ENCODE data around the gene LLGL2. TPM values are rescaled to one million over a fixed set of nuclear protein-coding genes. Genes with fewer than 3 reads are reported as not detected.
"Not testable (repeated sequence)": the region's sequence is repeated elsewhere in the genome, so short reads cannot be mapped to it uniquely, and the experiment has no call there.

The LLGL2 gene
- total RNA-seq, 1 donor from 2014 or later, result 111 TPM

DNA sequence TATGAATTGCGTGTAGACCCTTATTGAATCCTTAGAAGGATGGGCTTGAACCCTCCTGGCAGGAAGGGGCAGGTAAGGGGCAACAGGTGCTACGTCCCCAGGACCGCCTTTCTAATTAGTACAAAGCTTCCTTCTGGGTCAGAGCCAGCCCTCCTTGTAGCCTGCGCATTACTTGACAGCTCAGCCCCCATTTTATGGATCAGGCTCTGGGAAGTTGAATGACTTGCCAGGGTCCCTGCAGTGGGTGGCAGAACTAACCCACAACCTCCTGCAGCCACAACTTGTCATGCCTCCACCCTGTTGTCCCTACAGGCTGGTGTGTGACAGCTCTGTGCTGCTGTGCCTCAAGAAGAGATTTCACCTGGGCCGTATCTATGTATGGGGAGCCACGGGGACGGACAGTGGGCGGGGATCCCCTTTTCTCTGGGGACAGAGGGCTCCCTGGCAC lies 64.8 kb downstream of the LLGL2 start:
- ATAC-seq, result no peak
- Histone ChIP-seq H3K9me3 (no peaks in the 10 kb centered on the region), H3K4me3 (peak overlapping the region; percentile 84), H3K27ac (no peak overlapping the region), H3K27me3 (ENCODE audit: low read depth) (no peaks in the 10 kb centered on the region), H3K4me1 (peaks cover 20% of the 10 kb centered on the region), H3K36me3 (peaks cover 6% of the 10 kb centered on the region)
- intact Hi-C loops (cut with DNase I), result no loop called here
- TF ChIP-seq, protein P1, sequence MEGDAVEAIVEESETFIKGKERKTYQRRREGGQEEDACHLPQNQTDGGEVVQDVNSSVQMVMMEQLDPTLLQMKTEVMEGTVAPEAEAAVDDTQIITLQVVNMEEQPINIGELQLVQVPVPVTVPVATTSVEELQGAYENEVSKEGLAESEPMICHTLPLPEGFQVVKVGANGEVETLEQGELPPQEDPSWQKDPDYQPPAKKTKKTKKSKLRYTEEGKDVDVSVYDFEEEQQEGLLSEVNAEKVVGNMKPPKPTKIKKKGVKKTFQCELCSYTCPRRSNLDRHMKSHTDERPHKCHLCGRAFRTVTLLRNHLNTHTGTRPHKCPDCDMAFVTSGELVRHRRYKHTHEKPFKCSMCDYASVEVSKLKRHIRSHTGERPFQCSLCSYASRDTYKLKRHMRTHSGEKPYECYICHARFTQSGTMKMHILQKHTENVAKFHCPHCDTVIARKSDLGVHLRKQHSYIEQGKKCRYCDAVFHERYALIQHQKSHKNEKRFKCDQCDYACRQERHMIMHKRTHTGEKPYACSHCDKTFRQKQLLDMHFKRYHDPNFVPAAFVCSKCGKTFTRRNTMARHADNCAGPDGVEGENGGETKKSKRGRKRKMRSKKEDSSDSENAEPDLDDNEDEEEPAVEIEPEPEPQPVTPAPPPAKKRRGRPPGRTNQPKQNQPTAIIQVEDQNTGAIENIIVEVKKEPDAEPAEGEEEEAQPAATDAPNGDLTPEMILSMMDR (IDR thresholded peaks at IDR 0.05), result no peak
- DNase-seq, result no peak

DNA sequence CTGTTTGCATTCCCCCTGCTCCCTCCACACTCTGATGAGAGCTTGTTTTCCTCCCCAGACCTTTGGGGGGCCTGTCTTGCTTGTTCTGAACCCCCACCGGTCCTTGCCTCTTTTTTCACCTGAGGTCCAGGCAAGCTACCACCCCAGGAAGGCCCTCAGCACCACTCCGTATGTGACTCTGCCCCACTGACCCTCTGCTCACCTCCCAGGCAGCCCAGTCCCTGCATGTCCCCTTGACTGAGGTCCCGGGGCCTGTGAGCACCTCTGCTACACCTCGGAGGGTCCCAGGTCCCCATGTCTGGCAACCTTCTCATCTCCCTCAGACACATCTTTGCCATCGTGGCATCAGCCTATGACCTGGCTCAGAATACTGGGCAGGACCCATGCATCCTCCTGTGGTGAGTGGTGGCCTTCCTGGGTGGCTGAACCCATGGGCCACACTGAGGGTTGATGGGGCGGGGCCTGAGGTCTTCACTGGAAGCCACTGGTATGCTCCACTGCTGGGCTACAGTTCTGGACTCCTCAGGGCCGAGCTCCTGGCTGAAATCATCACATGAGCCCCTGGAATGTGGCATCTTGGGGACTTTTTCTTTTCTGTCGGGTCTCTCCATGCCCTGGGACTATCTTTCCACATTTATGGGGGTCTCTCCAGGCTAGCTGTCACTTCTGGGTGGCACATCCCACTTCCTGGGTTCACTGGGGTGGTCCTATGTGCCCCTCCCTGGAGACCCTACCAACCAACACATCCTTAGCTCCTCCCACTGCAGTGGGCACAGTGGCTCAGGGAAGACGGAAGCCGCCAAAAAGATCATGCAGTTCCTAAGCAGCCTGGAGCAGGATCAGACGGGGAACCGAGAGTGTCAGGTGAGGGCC lies 65.6 kb downstream of the LLGL2 start:
- peaks cover 20% of the 10 kb centered on the region for H3K4me1 ChIP-seq
- H3K9me3 ChIP-seq, result no peaks in the 10 kb centered on the region
- no peaks in the 10 kb centered on the region for H3K27me3 ChIP-seq (ENCODE audit: low read depth)
- peaks cover 6% of the 10 kb centered on the region for H3K36me3 ChIP-seq
- TF ChIP-seq, protein P1 (IDR thresholded peaks at IDR 0.05), result no peak
- H3K4me3 ChIP-seq, result no peak overlapping the region
- intact Hi-C loops (cut with DNase I), result no loop called here
- H3K27ac ChIP-seq, result no peak overlapping the region
- ATAC-seq, result no peak
- no peak for DNase-seq

DNA sequence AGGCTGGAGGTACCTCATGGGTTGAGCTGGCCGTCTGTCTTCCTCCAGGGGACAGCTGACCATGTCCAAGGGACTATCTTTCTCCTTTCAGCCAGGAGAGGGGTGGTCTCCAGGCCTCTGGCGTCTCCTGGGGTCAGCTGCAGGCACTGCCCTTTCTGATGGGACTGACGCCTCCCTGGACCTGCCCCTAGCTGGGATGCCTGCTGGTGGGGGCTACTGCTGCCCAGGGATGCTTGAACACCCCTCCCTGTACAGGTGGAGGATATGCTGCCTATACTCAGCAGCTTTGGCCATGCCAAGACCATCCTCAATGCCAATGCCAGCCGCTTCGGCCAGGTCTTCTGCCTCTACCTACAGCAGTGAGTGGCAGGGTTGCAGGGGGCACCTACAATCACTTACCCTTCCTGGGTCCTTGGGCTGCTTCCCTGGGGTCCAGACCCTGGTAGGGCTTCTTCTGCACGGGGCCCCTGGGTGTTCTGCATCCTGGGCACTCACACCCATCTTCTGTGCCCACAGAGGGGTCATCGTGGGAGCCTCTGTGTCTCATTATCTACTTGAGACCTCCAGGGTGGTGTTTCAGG lies 66.3 kb downstream of the LLGL2 start:
- H3K9me3 ChIP-seq, result no peaks in the 10 kb centered on the region
- TF ChIP-seq, protein P1 (IDR thresholded peaks at IDR 0.05), result no peak
- no peaks in the 10 kb centered on the region for H3K27me3 ChIP-seq (ENCODE audit: low read depth)
- peaks cover 6% of the 10 kb centered on the region for H3K36me3 ChIP-seq
- DNase-seq (no peak), ATAC-seq (no peak)
- H3K4me1 ChIP-seq, result peaks cover 20% of the 10 kb centered on the region
- no peak overlapping the region for H3K4me3 ChIP-seq
- intact Hi-C loops (cut with DNase I), result no loop called here
- H3K27ac ChIP-seq, result no peak overlapping the region

GRCh38 chr17:75592348-75593020 lies 67.0 kb downstream of the LLGL2 start:
- H3K4me1 ChIP-seq, result peaks cover 15% of the 10 kb centered on the region
- intact Hi-C loops (cut with DNase I), result no loop called here
- DNase-seq, result no peak
- H3K4me3 ChIP-seq, result no peak overlapping the region
- no peak overlapping the region for H3K27ac ChIP-seq
- no peaks in the 10 kb centered on the region for H3K9me3 ChIP-seq
- ATAC-seq, result no peak
- peaks cover 6% of the 10 kb centered on the region for H3K36me3 ChIP-seq
- TF ChIP-seq, protein P1 (IDR thresholded peaks at IDR 0.05), result no peak
- no peaks in the 10 kb centered on the region for H3K27me3 ChIP-seq (ENCODE audit: low read depth)

DNA sequence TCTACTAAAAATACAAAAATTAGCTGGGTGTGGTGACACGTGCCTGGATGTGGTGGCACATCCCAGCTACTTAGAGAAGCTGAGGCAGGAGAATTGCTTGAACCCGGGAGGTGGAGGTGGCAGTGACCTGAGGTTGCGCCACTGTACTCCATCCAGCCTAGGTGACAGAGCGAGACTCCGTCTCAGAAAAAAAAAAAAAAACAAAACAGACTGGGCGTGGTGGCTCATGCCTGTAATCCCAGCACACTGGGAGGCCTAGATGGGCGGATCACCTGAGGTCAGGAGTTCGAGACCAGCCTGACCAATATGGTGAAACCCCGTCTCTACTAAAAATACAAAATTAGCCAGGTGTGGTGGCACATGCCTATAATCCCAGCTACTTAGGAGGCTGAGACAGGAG lies 67.9 kb downstream of the LLGL2 start:
- intact Hi-C loops (cut with DNase I); H3K4me3 ChIP-seq; H3K27ac ChIP-seq; H3K27me3 ChIP-seq (ENCODE audit: low read depth); H3K9me3 ChIP-seq; H3K36me3 ChIP-seq; ATAC-seq; DNase-seq: not testable (repeated sequence)
- peaks cover 13% of the 10 kb centered on the region for H3K4me1 ChIP-seq

Measured in lower lobe of right lung (tissue), 2 donors.